PC-9 (cell line): Measurements from ENCODE around the gene HOATZ.

Experiments
- CTCF ChIP-seq: fragments of 200-600 bp; sonication (generic); conservative IDR thresholded peaks from 2 replicates; pipeline ENCODE4 v1.6.1; 2017; ENCODE audit warnings: mixed run types, antibody characterized with exemption, mild to moderate bottlenecking, moderate library complexity
- EZH2 ChIP-seq: fragments of 200-600 bp; sonication (generic); IDR thresholded peaks from 2 replicates; pipeline ENCODE4 v1.8.0; 2017; ENCODE audit warnings: antibody characterized with exemption, low read depth

DNA sequence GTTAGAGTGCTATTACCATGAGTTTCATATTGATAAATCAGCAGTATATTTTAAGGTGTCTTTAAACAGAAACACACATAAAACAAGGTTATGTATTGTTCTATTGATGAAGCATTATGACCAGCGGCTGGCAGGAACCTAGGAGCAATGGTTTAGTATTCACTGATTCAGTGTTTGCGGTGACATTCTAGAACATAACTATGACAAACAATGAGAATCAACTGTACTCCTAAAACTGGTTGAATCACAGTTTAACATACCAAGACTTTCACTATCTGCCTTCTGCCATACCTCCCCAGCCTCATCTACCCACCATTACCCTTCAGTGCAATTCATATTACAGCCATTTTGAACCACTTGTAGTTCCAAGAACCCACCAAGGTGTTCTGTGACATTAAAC is 8.8 kb downstream of the HOATZ start:
- TF ChIP-seq CTCF (no peak), EZH2 (no peak)
